GM18870 (cell line): ENCODE measurements around the gene CAMTA1.

Source experiments
- ATAC-seq: cut with Tn5 transposase; IDR thresholded peaks from one replicate; pipeline ENCODE4 v1.9.1; 2021; ENCODE audit warnings: moderate library complexity; ENCODE audit not compliant: unreplicated experiment

The CAMTA1 gene

DNA sequence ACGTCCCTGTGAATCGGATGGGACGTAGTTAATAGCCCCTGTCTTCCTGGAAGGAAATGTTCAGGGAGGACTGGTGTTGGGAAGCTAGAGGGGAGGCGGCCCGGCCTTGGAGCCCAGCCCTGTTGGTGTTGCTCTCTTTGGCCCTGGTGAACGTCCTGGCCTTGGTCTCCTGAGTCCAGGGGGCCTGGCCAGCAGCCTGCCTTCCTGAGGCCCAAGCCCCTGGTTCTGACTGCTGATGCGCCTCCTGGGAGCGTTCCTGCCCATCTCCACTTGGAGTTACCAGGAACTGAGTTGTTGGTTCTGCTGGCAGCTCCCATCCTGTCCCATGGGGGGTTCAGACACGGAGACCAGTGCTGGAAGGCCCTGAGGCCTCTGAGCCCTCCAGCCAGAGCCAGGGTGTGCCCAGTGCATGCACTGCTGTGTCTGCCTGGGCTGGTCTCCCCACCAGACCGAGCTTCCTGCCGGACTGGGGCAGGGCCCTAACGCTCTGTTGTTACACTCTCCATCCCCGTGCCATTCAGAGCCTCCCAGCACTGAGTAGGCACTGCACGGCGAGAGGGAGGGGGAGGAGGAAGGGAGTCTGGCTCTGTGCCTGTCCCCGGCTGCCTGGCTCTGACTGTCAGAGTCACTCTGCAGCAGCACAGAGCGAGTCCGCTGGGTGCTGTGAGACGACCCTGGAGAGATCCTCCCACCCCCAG, 603.4 kb downstream of the CAMTA1 start:
- ATAC-seq = no peak

GRCh38 chr1:7389201-7389905, 604.1 kb downstream of the CAMTA1 start:
- no peak for ATAC-seq

GRCh38 chr1:7389906-7390603, 604.8 kb downstream of the CAMTA1 start:
- ATAC-seq = no peak

DNA sequence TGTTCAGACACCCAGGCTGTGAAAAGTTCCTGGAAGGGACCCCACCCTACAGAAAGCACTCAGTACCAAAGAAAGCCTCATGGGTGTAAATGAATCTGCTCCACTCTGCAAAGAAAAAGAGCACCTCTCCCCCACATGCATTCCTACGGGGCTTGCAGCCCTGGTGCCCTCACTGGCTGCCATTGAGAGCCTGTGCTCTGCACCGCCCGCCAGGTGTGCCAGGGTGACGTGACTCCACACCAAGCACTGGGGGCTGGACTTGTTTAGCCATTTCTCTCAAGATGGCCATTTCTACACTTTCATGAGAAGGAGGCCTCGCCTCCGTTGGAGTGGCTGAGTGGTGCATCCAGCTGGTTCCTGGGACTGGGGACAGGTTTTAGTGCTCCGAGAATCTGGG, 605.3 kb downstream of the CAMTA1 start:
- ATAC-seq = no peak

DNA sequence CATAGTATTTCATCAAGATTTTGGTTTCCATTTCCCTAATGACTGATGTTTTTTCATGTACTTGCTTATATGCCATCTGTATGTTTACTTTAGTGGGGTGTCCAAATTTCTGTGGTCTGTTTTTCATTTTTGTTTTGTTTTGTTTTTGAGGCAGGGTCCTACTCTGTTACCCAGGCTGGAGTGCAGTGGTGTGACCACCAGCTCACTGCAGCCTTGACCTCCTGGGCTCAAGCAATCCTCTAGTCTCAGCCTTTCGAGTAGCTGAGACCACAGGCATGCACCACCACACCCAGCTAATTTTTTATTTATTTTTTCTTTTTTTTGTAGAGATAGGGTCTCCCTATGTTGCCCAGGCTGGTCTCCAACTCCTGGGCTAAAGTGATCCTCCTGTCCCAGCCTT, 607.9 kb downstream of the CAMTA1 start:
- ATAC-seq = no peak

DNA sequence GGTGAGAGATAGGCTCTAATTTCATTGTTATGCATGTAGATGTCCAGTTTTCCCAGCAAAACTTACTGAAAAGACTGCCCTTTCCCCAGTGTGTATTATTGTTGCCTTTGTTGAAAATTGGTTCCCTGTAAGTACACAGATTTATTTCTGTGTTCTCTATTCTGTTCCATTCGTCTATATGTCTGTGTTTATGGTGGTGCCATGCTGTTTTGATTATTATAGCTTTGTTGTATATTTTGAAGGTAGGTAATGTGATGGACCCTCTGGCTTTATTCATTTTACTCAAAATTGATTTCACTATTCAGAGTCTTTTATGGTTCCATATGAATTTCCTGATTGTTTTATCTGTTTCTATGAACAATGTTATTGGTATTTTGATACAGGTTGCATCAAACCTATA, 610.0 kb downstream of the CAMTA1 start:
- ATAC-seq = no peak

- ATAC-seq = no peak
Measured at GRCh38 chr1:7398982-7399381, 613.7 kb downstream of the CAMTA1 start.

DNA sequence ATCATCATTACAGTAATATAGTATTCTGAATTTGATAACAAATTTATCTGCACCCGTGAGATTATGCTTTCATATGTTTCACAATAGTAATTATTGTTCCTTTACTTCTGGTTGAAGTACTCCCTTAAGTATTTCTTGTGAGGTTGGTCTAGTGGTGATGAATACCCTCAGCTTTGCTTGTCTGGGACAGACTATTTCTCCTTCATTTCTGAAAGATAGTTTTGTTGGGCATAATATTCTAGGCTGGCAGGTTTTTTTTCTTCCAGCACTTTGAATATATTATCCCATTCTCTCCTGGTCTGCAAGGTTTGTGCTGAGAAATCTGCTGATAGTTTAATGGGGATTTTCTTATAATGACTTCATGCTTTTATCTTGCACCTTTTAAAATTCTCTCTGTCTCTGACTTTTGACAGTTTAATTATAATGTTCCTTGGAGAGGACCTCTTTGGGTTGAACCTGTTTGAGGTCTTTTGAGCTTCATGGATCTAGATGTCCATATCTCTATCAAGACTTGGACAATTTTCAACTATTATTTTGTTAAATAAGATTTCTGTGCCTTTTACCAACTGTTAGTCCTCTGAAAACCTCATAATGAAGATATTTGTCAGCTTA, 614.4 kb downstream of the CAMTA1 start:
- no peak for ATAC-seq

DNA sequence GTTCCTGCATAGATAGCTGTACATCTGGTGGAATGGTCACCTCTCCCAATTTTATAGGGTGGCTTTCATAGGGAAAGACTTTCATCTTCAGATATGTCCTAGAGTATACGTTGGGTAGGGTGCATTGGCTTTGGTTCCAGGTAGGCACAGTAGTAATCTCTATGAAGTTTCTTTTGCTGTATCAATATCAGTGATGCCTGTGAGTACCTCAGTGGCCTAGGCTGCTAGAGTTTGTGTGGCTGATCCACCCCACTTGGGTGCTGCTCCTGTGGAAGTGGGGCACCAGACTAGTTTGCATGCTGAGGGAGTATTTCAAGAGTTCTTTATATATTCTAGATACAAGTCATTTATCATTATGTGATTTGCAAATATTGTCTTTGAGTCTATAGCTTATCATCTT, 615.3 kb downstream of the CAMTA1 start:
- ATAC-seq = no peak

- ATAC-seq = no peak
Measured at GRCh38 chr1:7401814-7402547, 616.7 kb downstream of the CAMTA1 start.

DNA sequence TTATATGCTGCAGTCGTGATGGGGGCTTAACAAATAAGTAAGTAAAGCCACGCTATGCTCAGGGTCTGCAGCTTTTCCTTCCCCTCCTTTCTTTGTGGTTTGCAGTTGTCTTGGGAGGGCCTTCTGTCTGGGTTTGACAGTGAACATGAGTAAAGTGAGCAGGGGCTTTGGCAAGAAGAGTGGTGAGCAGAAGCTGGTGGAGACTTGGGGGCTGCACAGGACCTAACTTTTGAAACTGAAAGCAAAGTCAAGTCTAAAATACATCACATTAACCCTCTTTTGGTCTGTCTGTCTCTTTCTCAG, 617.2 kb downstream of the CAMTA1 start:
- ATAC-seq = no peak

DNA sequence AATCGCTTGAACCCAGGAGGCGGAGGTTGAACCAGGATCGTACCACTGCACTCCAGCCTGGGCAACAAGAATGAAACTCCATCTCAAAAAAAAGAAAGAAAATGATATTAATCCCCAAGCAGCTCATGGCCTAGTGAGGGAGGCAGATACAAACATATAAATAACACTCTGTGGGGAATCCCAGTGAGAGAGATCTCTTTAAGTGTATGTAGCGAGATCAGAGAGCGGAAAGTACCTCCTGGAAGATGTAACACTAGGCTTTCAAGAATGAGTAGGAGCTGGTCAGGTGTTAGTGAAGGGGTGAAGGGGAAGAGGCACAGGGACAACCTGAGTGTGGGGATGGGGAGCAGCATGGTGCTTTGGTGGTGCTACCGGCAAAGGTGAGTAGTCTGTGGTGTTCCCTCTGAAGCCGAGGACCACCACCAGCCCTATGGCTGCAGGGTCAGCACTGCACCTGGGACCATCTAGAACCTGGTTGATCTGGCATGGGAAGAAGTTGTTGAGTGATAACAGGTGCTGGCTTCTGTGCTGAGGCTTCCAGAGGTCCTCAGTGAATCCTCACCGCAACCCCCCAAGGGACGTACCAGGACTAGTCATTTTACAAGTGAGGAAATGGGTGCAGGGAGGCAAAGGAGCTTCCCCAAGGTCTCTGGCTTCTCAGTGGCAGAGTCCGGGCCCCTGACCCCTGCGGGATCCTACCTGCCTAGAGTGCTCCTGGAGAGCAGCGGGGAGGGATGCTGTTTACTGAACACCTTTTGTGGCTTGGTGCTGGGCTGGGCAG, 618.2 kb downstream of the CAMTA1 start:
- ATAC-seq = no peak

- no peak for ATAC-seq
Measured at GRCh38 chr1:7404046-7404742, 618.9 kb downstream of the CAMTA1 start.

DNA sequence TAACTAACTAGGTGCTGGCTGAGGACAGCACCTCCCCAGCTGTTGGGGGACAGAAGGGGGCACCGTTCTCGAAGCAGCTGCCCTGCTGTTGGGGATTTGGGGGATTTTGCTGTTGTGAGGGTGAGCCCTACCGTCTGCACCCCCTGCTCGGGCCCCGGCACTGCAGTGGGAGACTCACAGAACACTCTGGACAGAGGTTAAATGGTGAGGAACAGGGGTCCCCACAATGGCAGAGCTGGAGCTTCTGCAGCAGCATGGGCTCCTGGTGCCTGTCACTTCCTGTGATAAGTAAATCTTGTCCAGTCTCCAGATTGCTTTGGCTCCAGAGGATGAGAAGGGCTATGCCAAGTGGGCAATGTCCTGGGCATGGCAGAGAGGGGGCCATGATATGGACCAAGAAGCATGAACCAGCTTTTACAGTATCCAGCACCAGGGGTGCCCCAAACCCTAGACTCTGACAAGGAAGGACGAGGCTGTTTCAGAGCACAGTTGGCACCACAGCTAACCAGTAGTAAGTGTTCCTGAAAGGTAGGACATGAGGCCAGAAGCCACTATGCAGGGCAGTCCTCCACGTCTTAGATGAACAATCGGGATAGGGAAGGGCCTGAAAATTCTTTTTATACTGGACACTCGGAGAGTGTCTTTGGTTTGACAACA, 620.7 kb downstream of the CAMTA1 start:
- ATAC-seq = no peak

GRCh38 chr1:7406641-7407543, 621.6 kb downstream of the CAMTA1 start:
- ATAC-seq = no peak

DNA sequence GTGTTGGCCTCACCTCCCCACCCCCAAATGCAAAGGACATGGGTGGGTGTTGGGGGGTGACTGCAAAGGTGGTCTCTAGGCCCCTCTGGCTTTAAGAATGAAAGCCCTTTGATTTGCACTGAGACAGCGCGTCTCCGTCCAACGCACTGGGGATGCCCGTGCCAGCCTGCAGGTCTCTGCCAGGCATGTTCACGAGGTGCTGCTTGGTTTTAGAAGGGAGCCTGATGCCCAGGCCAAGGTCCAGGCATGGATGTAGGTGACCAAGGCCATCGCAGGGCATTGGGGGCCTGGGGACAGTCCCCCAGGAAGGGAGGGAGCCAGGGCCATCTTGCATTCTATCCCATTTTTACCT, 622.3 kb downstream of the CAMTA1 start:
- ATAC-seq = no peak

- no peak for ATAC-seq
Measured at GRCh38 chr1:7407980-7408770, 622.9 kb downstream of the CAMTA1 start.

- ATAC-seq = no peak
Measured at GRCh38 chr1:7408771-7409150, 623.5 kb downstream of the CAMTA1 start.
